Measurements from ENCODE around the gene SAMD14. TPM values are rescaled to one million over a fixed set of nuclear protein-coding genes. Genes with fewer than 3 reads are reported as not detected.
A peak's percentile ranks its signal among the peaks of the same experiment; 100 is the strongest.

Gene SAMD14
- total RNA-seq, 2 experiments from 2014 or later: 0.77 to 1.1 TPM

DNA sequence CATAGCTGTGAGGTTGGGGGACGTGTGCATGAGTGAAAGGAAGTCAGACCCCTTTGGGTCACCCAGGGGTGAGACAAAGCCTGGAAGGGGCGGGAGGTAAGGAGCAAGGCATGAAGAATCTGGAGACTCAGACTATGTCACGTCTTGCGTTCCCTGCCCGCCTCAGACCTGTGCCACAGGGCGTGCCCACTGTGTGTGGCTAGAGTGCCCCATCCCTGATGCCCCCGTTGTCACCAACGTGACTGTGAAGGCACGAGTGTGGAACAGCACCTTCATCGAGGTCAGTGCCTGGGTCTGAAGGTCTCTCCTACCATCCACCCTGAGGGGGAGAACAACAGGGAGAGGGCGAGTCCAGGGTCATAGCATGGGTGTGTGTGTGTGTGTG is 49.9 kb downstream of the SAMD14 start:
- ChIA-PET POLR2A (no interaction called here), CTCF (interaction anchor here (0.5 to 5.3 kb wide), 3 partner anchors 14 to 430 kb away, joined by 3 to 23 read pairs (median 4); partner anchors contain the start of gene PDK2)
- Mint-ChIP-seq H3K36me3 (ENCODE audit: low read depth) (peaks cover 2% of the 10 kb centered on the region), H3K9me3 (ENCODE audit: low read depth) (no peaks in the 10 kb centered on the region), H3K27ac (no peak overlapping the region), H3K4me3 (no peak overlapping the region), H3K27me3 (no peaks in the 10 kb centered on the region), H3K4me1 (no peaks in the 10 kb centered on the region)
- intact Hi-C loops (cut with DNase I, micrococcal nuclease): no loop called here
- ATAC-seq (no peak), DNase-seq (no peak)

DNA sequence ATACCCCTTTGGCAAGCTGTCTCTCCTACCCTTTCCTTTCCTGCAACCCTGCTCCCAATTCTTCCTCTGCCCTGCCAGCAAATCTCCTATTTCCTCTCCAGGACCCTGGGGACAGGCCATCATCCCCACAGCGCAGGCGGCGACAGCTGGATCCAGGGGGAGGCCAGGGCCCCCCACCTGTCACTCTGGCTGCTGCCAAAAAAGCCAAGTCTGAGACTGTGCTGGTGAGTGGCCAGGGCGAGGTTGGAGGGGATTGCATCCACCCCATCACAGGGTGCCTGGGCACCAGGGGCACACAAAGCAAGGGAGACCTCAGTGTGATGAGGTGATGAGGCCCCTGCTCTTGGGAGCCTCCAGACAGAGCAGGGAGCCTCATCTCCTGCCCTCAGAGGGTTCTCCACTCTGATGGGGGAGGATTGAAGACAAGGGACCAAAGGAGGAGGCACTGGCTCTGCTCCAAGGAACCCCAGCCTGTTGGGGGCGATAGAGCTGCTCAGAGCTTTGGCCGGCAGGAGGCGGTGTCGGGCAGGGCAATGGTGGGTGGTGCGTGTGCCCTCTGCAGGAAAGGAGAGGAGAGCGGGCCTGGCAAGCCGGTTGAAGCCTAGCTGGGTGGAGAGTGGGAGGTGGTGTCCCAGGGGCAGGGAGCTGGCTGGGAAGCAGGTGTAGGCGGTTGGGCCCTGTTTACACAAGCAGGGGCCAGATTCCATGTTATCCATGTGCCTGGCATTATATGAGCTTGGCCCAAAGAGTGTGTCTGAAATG is 50.4 kb downstream of the SAMD14 start:
- DNase-seq: peak; percentile 57
- Mint-ChIP-seq H3K27ac (no peak overlapping the region), H3K27me3 (no peaks in the 10 kb centered on the region), H3K9me3 (ENCODE audit: low read depth) (no peaks in the 10 kb centered on the region), H3K4me3 (no peak overlapping the region), H3K4me1 (no peaks in the 10 kb centered on the region), H3K36me3 (ENCODE audit: low read depth) (peaks cover 2% of the 10 kb centered on the region)
- ATAC-seq: peak; percentile 57
- intact Hi-C loops (cut with DNase I, micrococcal nuclease): no loop called here
- ChIA-PET CTCF (interaction anchor here (0.5 to 5.3 kb wide), 3 partner anchors 15 to 431 kb away, joined by 3 to 23 read pairs (median 4); partner anchors contain the start of gene PDK2), POLR2A (no interaction called here)

GRCh38 chr17:50078430-50078829 is 51.5 kb downstream of the SAMD14 start:
- no peak for ATAC-seq
- Mint-ChIP-seq H3K9me3 (ENCODE audit: low read depth) (no peaks in the 10 kb centered on the region), H3K36me3 (ENCODE audit: low read depth) (peaks cover 2% of the 10 kb centered on the region), H3K4me1 (no peaks in the 10 kb centered on the region), H3K4me3 (no peak overlapping the region), H3K27ac (no peak overlapping the region), H3K27me3 (no peaks in the 10 kb centered on the region)
- ChIA-PET CTCF (interaction anchor here (0.6 to 5.3 kb wide), 6 partner anchors 8 to 1352 kb away, joined by 3 to 23 read pairs (median 4); partner anchors contain the start of gene PDK2), POLR2A (no interaction called here)
- intact Hi-C loops (cut with DNase I, micrococcal nuclease): no loop called here
- no peak for DNase-seq

DNA sequence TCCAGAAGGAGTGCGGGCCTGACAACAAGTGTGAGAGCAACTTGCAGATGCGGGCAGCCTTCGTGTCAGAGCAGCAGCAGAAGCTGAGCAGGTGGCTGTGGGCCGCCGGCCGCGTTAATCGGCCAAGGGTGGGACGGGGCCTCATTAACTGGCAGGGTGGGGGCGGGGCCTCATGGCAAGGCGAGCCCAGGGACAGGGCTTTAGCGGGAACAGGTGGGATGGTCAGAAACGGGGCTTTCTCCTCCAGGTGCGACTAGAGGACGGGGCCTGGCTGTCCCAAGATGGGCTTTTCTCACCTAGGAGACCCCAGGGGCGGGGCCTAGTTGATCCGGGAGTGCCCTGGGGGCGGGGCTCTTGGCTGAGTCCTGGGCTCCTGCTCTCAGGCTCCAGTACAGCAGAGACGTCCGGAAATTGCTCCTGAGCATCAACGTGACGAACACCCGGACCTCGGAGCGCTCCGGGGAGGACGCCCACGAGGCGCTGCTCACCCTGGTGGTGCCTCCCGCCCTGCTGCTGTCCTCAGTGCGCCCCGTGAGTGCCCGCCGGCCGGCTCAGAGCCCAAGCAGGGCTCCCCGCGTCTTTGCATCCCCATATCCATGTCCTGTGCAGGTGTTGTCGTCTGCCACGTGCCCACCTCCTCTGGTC is 53.2 kb downstream of the SAMD14 start:
- H3K9me3 Mint-ChIP-seq (ENCODE audit: low read depth): peaks cover 2% of the 10 kb centered on the region
- ATAC-seq (no peak), DNase-seq (no peak)
- no peaks in the 10 kb centered on the region for H3K27me3 Mint-ChIP-seq
- ChIA-PET POLR2A (no interaction called here), CTCF (interaction anchor here (0.6 to 5.3 kb wide), 3 partner anchors 11 to 81 kb away, joined by 3 to 23 read pairs (median 4); partner anchors contain the start of gene PDK2)
- no peak overlapping the region for H3K27ac Mint-ChIP-seq
- no peaks in the 10 kb centered on the region for H3K4me1 Mint-ChIP-seq
- no peak overlapping the region for H3K4me3 Mint-ChIP-seq
- intact Hi-C loops (cut with DNase I, micrococcal nuclease): no loop called here
- H3K36me3 Mint-ChIP-seq (ENCODE audit: low read depth): peaks cover 5% of the 10 kb centered on the region

DNA sequence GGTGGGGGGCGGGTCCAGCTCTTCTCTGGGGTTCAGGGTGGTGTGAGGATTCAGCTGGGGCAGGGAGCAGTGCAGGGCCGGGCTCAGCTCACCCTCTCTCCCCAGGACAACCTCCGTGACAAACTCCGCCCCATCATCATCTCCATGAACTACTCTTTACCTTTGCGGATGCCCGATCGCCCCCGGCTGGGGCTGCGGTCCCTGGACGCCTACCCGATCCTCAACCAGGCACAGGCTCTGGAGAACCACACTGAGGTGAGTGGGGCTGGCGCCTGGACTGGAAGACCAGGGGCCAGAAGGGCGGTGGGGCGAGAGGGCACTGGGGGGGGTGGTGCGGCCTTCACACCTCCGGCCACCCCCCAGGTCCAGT is 53.8 kb downstream of the SAMD14 start:
- intact Hi-C loops (cut with DNase I, micrococcal nuclease): no loop called here
- no peaks in the 10 kb centered on the region for H3K27me3 Mint-ChIP-seq
- CTCF ChIA-PET: interaction anchor here (0.6 kb wide), 1 partner anchor 106 kb away, joined by 3 read pairs; no protein-coding TSS in a partner anchor
- no peak overlapping the region for H3K27ac Mint-ChIP-seq
- H3K4me1 Mint-ChIP-seq: no peaks in the 10 kb centered on the region
- peaks cover 6% of the 10 kb centered on the region for H3K9me3 Mint-ChIP-seq (ENCODE audit: low read depth)
- DNase-seq (no peak), ATAC-seq (no peak)
- POLR2A ChIA-PET: no interaction called here
- peaks cover 8% of the 10 kb centered on the region for H3K36me3 Mint-ChIP-seq (ENCODE audit: low read depth)
- no peak overlapping the region for H3K4me3 Mint-ChIP-seq

GRCh38 chr17:50075446-50076032 is 54.4 kb downstream of the SAMD14 start:
- Mint-ChIP-seq H3K36me3 (ENCODE audit: low read depth) (peaks cover 11% of the 10 kb centered on the region), H3K4me1 (no peaks in the 10 kb centered on the region), H3K27me3 (no peaks in the 10 kb centered on the region), H3K9me3 (ENCODE audit: low read depth) (peaks cover 6% of the 10 kb centered on the region), H3K4me3 (no peak overlapping the region), H3K27ac (no peak overlapping the region)
- ATAC-seq (no peak), DNase-seq (no peak)
- CTCF ChIA-PET: interaction anchor here (0.6 to 2.2 kb wide), 3 partner anchors 12 to 105 kb away, joined by 3 to 6 read pairs (median 3); partner anchors contain the start of gene PDK2
- POLR2A ChIA-PET: no interaction called here
- intact Hi-C loops (cut with DNase I, micrococcal nuclease): no loop called here

GRCh38 chr17:50074227-50074626 is 55.7 kb downstream of the SAMD14 start:
- DNase-seq (no peak), ATAC-seq (no peak)
- intact Hi-C loops (cut with DNase I, micrococcal nuclease): no loop called here
- ChIA-PET CTCF (interaction anchor here (0.6 to 2.2 kb wide), 5 partner anchors 10 to 686 kb away, joined by 3 to 6 read pairs (median 3); partner anchors contain the start of gene PDK2), POLR2A (interaction anchor here (0.6 kb wide), 1 partner anchor 112 kb away, joined by 3 read pairs; no protein-coding TSS in a partner anchor)
- Mint-ChIP-seq H3K27ac (no peak overlapping the region), H3K4me3 (no peak overlapping the region), H3K4me1 (no peaks in the 10 kb centered on the region), H3K36me3 (ENCODE audit: low read depth) (peaks cover 11% of the 10 kb centered on the region), H3K9me3 (ENCODE audit: low read depth) (peaks cover 6% of the 10 kb centered on the region), H3K27me3 (no peaks in the 10 kb centered on the region)

DNA sequence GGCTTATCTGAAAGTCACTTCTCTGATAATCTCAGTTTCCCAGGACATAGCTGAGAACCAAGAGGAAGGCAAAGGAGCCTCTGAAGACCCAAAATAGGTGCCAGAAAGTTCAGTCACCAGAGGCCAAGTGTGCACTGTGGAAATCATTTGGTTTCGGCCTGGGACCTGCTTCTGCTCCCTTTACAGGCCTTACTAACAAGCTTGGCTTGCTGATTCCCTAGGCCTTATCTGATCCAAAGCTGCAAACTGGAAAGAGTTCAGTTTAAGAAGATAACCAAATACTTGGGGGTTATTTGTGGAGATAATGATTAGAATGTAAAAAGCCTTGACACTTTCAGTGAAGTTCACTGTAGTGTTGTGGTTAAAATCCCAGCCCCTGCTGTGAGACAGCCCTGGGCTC is 57.0 kb downstream of the SAMD14 start:
- intact Hi-C loops (cut with DNase I, micrococcal nuclease): no loop called here
- DNase-seq (no peak), ATAC-seq (no peak)
- POLR2A ChIA-PET: no interaction called here
- Mint-ChIP-seq H3K9me3 (ENCODE audit: low read depth) (peaks cover 6% of the 10 kb centered on the region), H3K4me1 (no peaks in the 10 kb centered on the region), H3K4me3 (no peak overlapping the region), H3K36me3 (ENCODE audit: low read depth) (peaks cover 11% of the 10 kb centered on the region), H3K27me3 (no peaks in the 10 kb centered on the region), H3K27ac (no peak overlapping the region)
- CTCF ChIA-PET: interaction anchor here (0.7 to 1.3 kb wide), 2 partner anchors 15 to 254 kb away, joined by 3 to 6 read pairs; no protein-coding TSS in a partner anchor

GRCh38 chr17:50072130-50072529 is 57.8 kb downstream of the SAMD14 start:
- Mint-ChIP-seq H3K4me3 (no peak overlapping the region), H3K9me3 (ENCODE audit: low read depth) (peaks cover 6% of the 10 kb centered on the region), H3K4me1 (no peaks in the 10 kb centered on the region), H3K27me3 (no peaks in the 10 kb centered on the region), H3K36me3 (ENCODE audit: low read depth) (peaks cover 11% of the 10 kb centered on the region), H3K27ac (no peak overlapping the region)
- CTCF ChIA-PET: interaction anchor here (0.6 kb wide), 1 partner anchor 189 kb away, joined by 3 read pairs; no protein-coding TSS in a partner anchor
- DNase-seq: no peak
- POLR2A ChIA-PET: no interaction called here
- ATAC-seq: no peak
- intact Hi-C loops (cut with DNase I, micrococcal nuclease): no loop called here

GRCh38 chr17:50071692-50072091 is 58.3 kb downstream of the SAMD14 start:
- peaks cover 11% of the 10 kb centered on the region for H3K36me3 Mint-ChIP-seq (ENCODE audit: low read depth)
- DNase-seq (no peak), ATAC-seq (no peak)
- H3K4me3 Mint-ChIP-seq: no peak overlapping the region
- H3K9me3 Mint-ChIP-seq (ENCODE audit: low read depth): peaks cover 6% of the 10 kb centered on the region
- H3K4me1 Mint-ChIP-seq: no peaks in the 10 kb centered on the region
- ChIA-PET POLR2A (no interaction called here), CTCF (no interaction called here)
- intact Hi-C loops (cut with DNase I, micrococcal nuclease): no loop called here
- no peaks in the 10 kb centered on the region for H3K27me3 Mint-ChIP-seq
- no peak overlapping the region for H3K27ac Mint-ChIP-seq

DNA sequence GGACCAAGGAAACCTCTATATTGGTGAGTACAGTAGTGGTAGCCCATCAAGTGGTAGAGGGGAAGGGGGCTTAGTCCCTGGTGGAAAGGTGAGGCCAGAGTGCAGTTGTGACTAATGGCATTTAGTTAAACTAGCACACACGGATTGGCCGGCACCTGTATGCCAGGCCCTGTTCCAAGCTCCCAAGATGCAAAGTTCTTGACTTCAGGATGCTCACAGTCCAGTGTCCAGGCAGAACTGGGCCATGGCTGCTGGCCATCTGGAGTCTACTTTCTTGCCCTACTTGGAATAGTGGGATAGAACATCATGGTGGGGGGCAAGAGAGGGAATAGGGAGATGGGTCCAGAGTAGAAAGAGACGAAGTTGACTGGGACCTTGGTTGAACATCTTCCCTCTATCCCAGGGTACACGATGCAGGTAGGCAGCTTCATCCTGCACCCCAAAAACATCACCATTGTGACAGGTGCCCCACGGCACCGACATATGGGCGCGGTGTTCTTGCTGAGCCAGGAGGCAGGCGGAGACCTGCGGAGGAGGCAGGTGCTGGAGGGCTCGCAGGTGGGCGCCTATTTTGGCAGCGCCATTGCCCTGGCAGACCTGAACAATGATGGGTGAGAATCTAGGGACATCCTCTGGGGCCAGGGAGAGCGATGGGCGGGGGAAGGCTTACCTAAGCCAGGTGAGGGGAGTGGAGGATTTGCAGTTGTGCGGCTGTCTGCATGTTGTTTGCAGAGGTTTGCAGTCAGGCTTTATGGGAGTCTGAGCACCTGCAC is 58.9 kb downstream of the SAMD14 start:
- Mint-ChIP-seq H3K27ac (no peak overlapping the region), H3K27me3 (no peaks in the 10 kb centered on the region), H3K4me3 (no peak overlapping the region), H3K9me3 (ENCODE audit: low read depth) (peaks cover 6% of the 10 kb centered on the region), H3K4me1 (no peaks in the 10 kb centered on the region), H3K36me3 (ENCODE audit: low read depth) (peaks cover 11% of the 10 kb centered on the region)
- ATAC-seq (no peak), DNase-seq (no peak)
- ChIA-PET CTCF (no interaction called here), POLR2A (no interaction called here)
- intact Hi-C loops (cut with DNase I, micrococcal nuclease): no loop called here
